ENCODE results near the gene TREML2. TPM values are rescaled to one million over a fixed set of nuclear protein-coding genes. Genes with fewer than 3 reads are reported as not detected.

Gene TREML2
- total and polyA plus RNA-seq, 9 donors, result 0.08 to 0.10 TPM; not detected in 7

GRCh38 chr6:41215777-41216176 is 14.8 kb upstream of the TREML2 start:
- Histone ChIP-seq H3K4me1 (ENCODE audit: insufficient read depth) (no peaks in the 10 kb centered on the region), H3K9me3 (no peaks in the 10 kb centered on the region), H3K27me3 (no peaks in the 10 kb centered on the region), H3K4me3 (no peak overlapping the region), H3K36me3 (no peaks in the 10 kb centered on the region), H3K27ac (no peak overlapping the region)
- DNase-seq, result no peak
- intact Hi-C loops (cut with DNase I), result no loop called here
- no peak for TF ChIP-seq EP300 (IDR thresholded peaks at IDR 0.05)
- no peak for TF ChIP-seq CTCF (IDR thresholded peaks at IDR 0.05)
- TF ChIP-seq POLR2A (IDR thresholded peaks at IDR 0.05), result no peak
- 72 to 83% (median 77%) methylated on average over 5 of the region's 5 CpGs for WGBS, 3 donors

GRCh38 chr6:41214559-41215238 is 13.8 kb upstream of the TREML2 start:
- Histone ChIP-seq H3K36me3 (no peaks in the 10 kb centered on the region), H3K4me1 (ENCODE audit: insufficient read depth) (no peaks in the 10 kb centered on the region), H3K9me3 (no peaks in the 10 kb centered on the region), H3K27me3 (no peaks in the 10 kb centered on the region), H3K4me3 (no peak overlapping the region), H3K27ac (no peak overlapping the region)
- DNase-seq, result no peak
- intact Hi-C loops (cut with DNase I), result no loop called here
- TF ChIP-seq EP300 (IDR thresholded peaks at IDR 0.05) (no peak), POLR2A (IDR thresholded peaks at IDR 0.05) (no peak), CTCF (IDR thresholded peaks at IDR 0.05) (no peak)
- WGBS, 3 donors, result 83 to 89% (median 85%) methylated on average over 9 of the region's 9 CpGs

GRCh38 chr6:41209547-41210320 is 8.8 kb upstream of the TREML2 start:
- 81 to 90% (median 88%) methylated on average over 5 of the region's 5 CpGs for WGBS, 3 donors
- H3K4me3 ChIP-seq, result no peak overlapping the region
- intact Hi-C loops (cut with DNase I), result no loop called here
- H3K36me3 ChIP-seq, result no peaks in the 10 kb centered on the region
- no peak overlapping the region for H3K27ac ChIP-seq
- no peaks in the 10 kb centered on the region for H3K4me1 ChIP-seq (ENCODE audit: insufficient read depth)
- no peaks in the 10 kb centered on the region for H3K27me3 ChIP-seq
- H3K9me3 ChIP-seq, result peaks cover 0 to 6% of the 10 kb centered on the region in 2 donors
- TF ChIP-seq EP300 (IDR thresholded peaks at IDR 0.05) (no peak), CTCF (IDR thresholded peaks at IDR 0.05) (no peak), POLR2A (IDR thresholded peaks at IDR 0.05) (no peak)
- no peak for DNase-seq

GRCh38 chr6:41208439-41209106 is 7.6 kb upstream of the TREML2 start:
- peaks cover 0 to 6% of the 10 kb centered on the region in 2 donors for H3K9me3 ChIP-seq
- H3K27me3 ChIP-seq, result no peaks in the 10 kb centered on the region
- H3K27ac ChIP-seq, result no peak overlapping the region
- no peak overlapping the region for H3K4me3 ChIP-seq
- WGBS, 3 donors, result 62 to 81% (median 69%) methylated on average over 7 of the region's 7 CpGs
- DNase-seq, result no peak
- TF ChIP-seq POLR2A (IDR thresholded peaks at IDR 0.05) (no peak), EP300 (IDR thresholded peaks at IDR 0.05) (no peak), CTCF (IDR thresholded peaks at IDR 0.05) (no peak)
- intact Hi-C loops (cut with DNase I), result no loop called here
- H3K4me1 ChIP-seq (ENCODE audit: insufficient read depth), result no peaks in the 10 kb centered on the region
- H3K36me3 ChIP-seq, result no peaks in the 10 kb centered on the region
